CD14-positive monocyte (primary cell): ENCODE measurements around the gene UCP3. TPM values are rescaled to one million over a fixed set of nuclear protein-coding genes. Genes with fewer than 3 reads are reported as not detected.
A peak's percentile ranks its signal among the peaks of the same experiment; 100 is the strongest.

Source experiments
- DNase-seq, 3 donors: peaks; one replicate each; pipeline ENCODE4 v3.0.0-alpha.2; 2011 to 2022
- H2AFZ ChIP-seq: 2 replicates; pipeline ENCODE4 v1.6.0; 2012; ENCODE audit warnings: mild to moderate bottlenecking, low read depth, low read length, inconsistent platforms; ENCODE audit not compliant: insufficient read depth, poor library complexity, severe bottlenecking
- H3K27ac ChIP-seq, 2 donors: 1 replicate in 1 of 2; 2 replicates in 1 of 2; pipeline ENCODE4 v1.5.1; 2012 to 2013; ENCODE audit warnings: low read length in 2 of 2, control low read depth in 1 of 2, inconsistent platforms in 1 of 2, low read depth in 1 of 2, mild to moderate bottlenecking in 1 of 2
- H3K27me3 ChIP-seq, 2 donors: one replicate each; pipeline versions ENCODE4 v1.6.0 to v1.6.1; 2011 to 2013; ENCODE audit warnings: low read length in 2 of 2; ENCODE audit not compliant: control insufficient read depth in 2 of 2, insufficient read depth in 2 of 2
- H3K36me3 ChIP-seq, 2 donors: replicated peaks in 1 of 2; 1 replicate in 1 of 2; 2 replicates in 1 of 2; pipeline versions ENCODE4 v1.5.1 to v1.6.1; 2012 to 2013; ENCODE audit warnings: low read length in 2 of 2, control low read depth in 1 of 2, inconsistent platforms in 1 of 2, mild to moderate bottlenecking in 1 of 2; ENCODE audit not compliant: insufficient read depth in 2 of 2, control insufficient read depth in 1 of 2
- H3K4me1 ChIP-seq, 2 donors: 1 replicate in 1 of 2; 2 replicates in 1 of 2; pipeline versions ENCODE4 v1.5.1 to v1.6.1; 2012 to 2013; ENCODE audit warnings: low read length in 2 of 2, control low read depth in 1 of 2, inconsistent platforms in 1 of 2, mild to moderate bottlenecking in 1 of 2, moderate library complexity in 1 of 2; ENCODE audit not compliant: insufficient read depth in 2 of 2, control insufficient read depth in 1 of 2
- H3K4me2 ChIP-seq: replicated peaks from 2 replicates; pipeline ENCODE3; 2012; ENCODE audit warnings: low read length, moderate library complexity, mild to moderate bottlenecking; ENCODE audit not compliant: poor library complexity, severe bottlenecking; ENCODE audit errors: extremely low read depth
- H3K4me3 ChIP-seq, 3 experiments: fragments of 200-600 bp in 1 of 3; sonication (generic) in 1 of 3; replicated peaks in 1 of 3; 1 replicate in 2 of 3; 2 replicates in 1 of 3; pipeline ENCODE4 v1.5.1; 2011 to 2013; ENCODE audit warnings: low read length in 3 of 3, mild to moderate bottlenecking in 3 of 3, control low read depth in 2 of 3, low read depth in 2 of 3, inconsistent platforms in 1 of 3, moderate library complexity in 1 of 3
- H3K79me2 ChIP-seq: 2 replicates; pipeline ENCODE4 v1.6.0; 2012; ENCODE audit warnings: mild to moderate bottlenecking, control low read depth, inconsistent platforms, low read length, moderate library complexity; ENCODE audit not compliant: insufficient read depth
- H3K9ac ChIP-seq: 2 replicates; pipeline ENCODE4 v1.6.0; 2017; ENCODE audit warnings: low read length, mild to moderate bottlenecking; ENCODE audit not compliant: insufficient read depth, poor library complexity, severe bottlenecking
- H3K9me3 ChIP-seq, 2 donors: replicated peaks in 1 of 2; 1 replicate in 1 of 2; 2 replicates in 1 of 2; pipeline versions ENCODE4 v1.5.1 to v1.6.1; 2012 to 2013; ENCODE audit warnings: low read length in 2 of 2, control low read depth in 1 of 2; ENCODE audit not compliant: control insufficient read depth in 1 of 2, insufficient read depth in 1 of 2
- H4K20me1 ChIP-seq: 2 replicates; pipeline ENCODE4 v1.6.0; 2012; ENCODE audit warnings: mild to moderate bottlenecking, low read length, control low read depth, moderate library complexity; ENCODE audit not compliant: insufficient read depth
- H3K27ac Mint-ChIP-seq, 7 donors: one replicate each; pipeline ENCODE4 v1.8.0; 2020; ENCODE audit warnings: mild to moderate bottlenecking in 7 of 7, mixed read lengths in 7 of 7, moderate library complexity in 6 of 7, inconsistent platforms in 2 of 7
- H3K27me3 Mint-ChIP-seq, 3 donors: one replicate each; pipeline ENCODE4 v1.8.0; 2021 to 2022; ENCODE audit warnings: low read depth in 3 of 3, mild to moderate bottlenecking in 3 of 3, mixed read lengths in 3 of 3, moderate library complexity in 3 of 3, inconsistent platforms in 1 of 3
- H3K36me3 Mint-ChIP-seq, 2 donors: one replicate each; pipeline ENCODE4 v1.8.0; 2020; ENCODE audit warnings: mixed read lengths in 2 of 2, inconsistent platforms in 1 of 2, mild to moderate bottlenecking in 1 of 2
- H3K4me1 Mint-ChIP-seq: one replicate; pipeline ENCODE4 v1.8.0; 2020; ENCODE audit warnings: mild to moderate bottlenecking, mixed read lengths
- H3K4me3 Mint-ChIP-seq, 2 donors: one replicate each; pipeline ENCODE4 v1.8.0; 2020; ENCODE audit warnings: mild to moderate bottlenecking in 2 of 2, mixed read lengths in 2 of 2, moderate library complexity in 1 of 2
- H3K9me3 Mint-ChIP-seq, 7 donors: one replicate each; pipeline ENCODE4 v1.8.0; 2020 to 2022; ENCODE audit warnings: mixed read lengths in 7 of 7, mild to moderate bottlenecking in 6 of 7, moderate library complexity in 6 of 7, inconsistent platforms in 2 of 7
- CTCF ChIP-seq: fragments of 200-600 bp; IDR thresholded peaks from one replicate; pipeline ENCODE4 v1.8.0; 2022; ENCODE audit warnings: antibody characterized with exemption, mild to moderate bottlenecking
- WGBS: methylation state at CpG from one replicate; pipeline ENCODE4 v1.1.5; 2013; ENCODE audit warnings: missing lambda C conversion rate; ENCODE audit not compliant: insufficient coverage; 5-methylcytosine and 5-hydroxymethylcytosine counted together
- intact Hi-C, 2 donors: fragments of 100-400 bp; cut with micrococcal nuclease; formaldehyde crosslinking; loops; one replicate each; pipeline versions ENCODE4 v1.15.0 to v1.15.1; 2023
- polyA plus RNA-seq, 3 donors: library from polyadenylated mRNA; depleted of rRNA in 1 of 3; unstranded in 2 of 3; stranded (reverse) in 1 of 3; fragments of 300-500 nt in 2 of 3; fragments of >200 nt in 1 of 3; fragmentation: Illumina TruSeq in 2 of 3; gene quantifications; 1 replicate in 2 of 3; 2 replicates in 1 of 3; pipeline ENCODE4 v1.2.3, GENCODE V29; 2012 to 2021

UCP3 gene
- polyA plus RNA-seq, 3 donors, result 3.8 TPM; not detected in 2

DNA sequence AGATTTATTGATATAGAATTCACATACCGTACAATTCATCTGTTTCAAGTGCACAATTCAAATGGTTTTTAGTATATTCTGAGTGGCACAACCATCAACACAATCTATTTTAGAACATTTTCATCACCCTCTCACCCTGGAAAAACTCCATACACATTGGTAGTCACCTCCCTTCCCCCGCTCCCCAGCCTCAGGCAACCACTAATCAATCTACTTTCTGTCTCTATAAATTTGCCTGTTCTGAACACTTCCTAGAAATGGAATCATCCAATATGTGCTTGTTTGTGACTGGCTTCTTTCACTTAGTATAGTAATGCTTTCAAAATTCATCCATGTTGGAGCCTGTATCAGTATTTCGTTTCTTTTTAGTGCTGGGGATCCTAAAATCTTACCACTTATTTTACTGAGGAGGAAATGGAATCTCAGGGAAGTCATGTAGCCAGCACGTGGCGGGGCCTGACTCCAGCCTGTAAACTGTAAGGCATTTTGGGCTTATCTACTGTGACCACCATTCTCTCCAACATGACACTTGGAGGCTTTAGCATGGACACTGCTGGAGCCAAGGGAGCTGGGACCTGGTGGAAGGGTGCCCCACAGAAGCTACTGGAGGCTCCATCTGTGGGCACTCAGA, 905 bp upstream of the UCP3 start:
- Mint-ChIP-seq H3K36me3 (peaks cover 23 to 41% of the 10 kb centered on the region in 2 donors), H3K9me3 (no peaks in the 10 kb centered on the region), H3K4me1 (peaks cover 22% of the 10 kb centered on the region), H3K27ac (peak overlapping the region in 4 of 7 donors; percentile 4 to 73 (median 56)), H3K4me3 (no peak overlapping the region), H3K27me3 (peaks cover 0 to 2% (median 0%) of the 10 kb centered on the region in 3 donors)
- Histone ChIP-seq H3K36me3 (peaks cover 4 to 19% of the 10 kb centered on the region in 2 donors), H4K20me1 (no peaks in the 10 kb centered on the region), H3K79me2 (no peaks in the 10 kb centered on the region), H3K9ac (no peak overlapping the region), H3K9me3 (no peaks in the 10 kb centered on the region), H3K4me3 (no peak overlapping the region), H3K4me2 (no peak overlapping the region), H3K27me3 (no peaks in the 10 kb centered on the region), H2AFZ (no peak overlapping the region), H3K4me1 (peaks cover 8 to 13% of the 10 kb centered on the region in 2 donors), H3K27ac (no peak overlapping the region)
- intact Hi-C loops, result no loop called here
- TF ChIP-seq CTCF, result no peak
- no peak for DNase-seq
- WGBS, result 100% methylated on average over 1 of the region's 5 CpGs

- no peak for TF ChIP-seq CTCF
- H3K4me1 Mint-ChIP-seq, result peaks cover 18% of the 10 kb centered on the region
- Histone ChIP-seq H3K9ac (no peak overlapping the region), H3K4me2 (no peak overlapping the region), H3K27me3 (no peaks in the 10 kb centered on the region), H2AFZ (no peak overlapping the region), H3K9me3 (no peaks in the 10 kb centered on the region), H3K4me3 (no peak overlapping the region), H3K79me2 (no peaks in the 10 kb centered on the region), H3K4me1 (peaks cover 4 to 9% of the 10 kb centered on the region in 2 donors), H4K20me1 (no peaks in the 10 kb centered on the region), H3K27ac (no peak overlapping the region), H3K36me3 (peaks cover 4 to 19% of the 10 kb centered on the region in 2 donors)
- no peaks in the 10 kb centered on the region for H3K9me3 Mint-ChIP-seq
- DNase-seq, result no peak
- no peak overlapping the region for H3K27ac Mint-ChIP-seq
- intact Hi-C loops, result no loop called here
- H3K4me3 Mint-ChIP-seq, result no peak overlapping the region
- peaks cover 18 to 39% of the 10 kb centered on the region in 2 donors for H3K36me3 Mint-ChIP-seq
- H3K27me3 Mint-ChIP-seq, result peaks cover 0 to 2% (median 0%) of the 10 kb centered on the region in 3 donors
- no CpG with 5 or more reads among the region's 3 CpGs for WGBS
These were observed 304 bp upstream of the UCP3 start for GRCh38 chr11:74009230-74009547.
